ENCODE data around the gene CAMTA1.

CAMTA1 gene

GRCh38 chr1:6866825-6867224 is 81.6 kb downstream of the CAMTA1 start:
- no peak overlapping the region for H3K4me3 ChIP-seq (ENCODE audit: low read depth, low read length)
- TF ChIP-seq CTCF (IDR thresholded peaks at IDR 0.05; ENCODE audit: low read depth, low read length, missing control alignments): no peak
- DNase-seq (ENCODE audit: low read depth): no peak

GRCh38 chr1:6867321-6867720 is 82.1 kb downstream of the CAMTA1 start:
- TF ChIP-seq CTCF (IDR thresholded peaks at IDR 0.05; ENCODE audit: low read depth, low read length, missing control alignments): no peak
- no peak overlapping the region for H3K4me3 ChIP-seq (ENCODE audit: low read depth, low read length)
- DNase-seq (ENCODE audit: low read depth): no peak

GRCh38 chr1:6867729-6868659 is 82.7 kb downstream of the CAMTA1 start:
- no peak for TF ChIP-seq CTCF (IDR thresholded peaks at IDR 0.05; ENCODE audit: low read depth, low read length, missing control alignments)
- no peak overlapping the region for H3K4me3 ChIP-seq (ENCODE audit: low read depth, low read length)
- DNase-seq (ENCODE audit: low read depth): no peak

- no peak overlapping the region for H3K4me3 ChIP-seq (ENCODE audit: low read depth, low read length)
- no peak for TF ChIP-seq CTCF (IDR thresholded peaks at IDR 0.05; ENCODE audit: low read depth, low read length, missing control alignments)
- no peak for DNase-seq (ENCODE audit: low read depth)
Observed at GRCh38 chr1:6868660-6869380, 83.6 kb downstream of the CAMTA1 start.

GRCh38 chr1:6869545-6869944 is 84.3 kb downstream of the CAMTA1 start:
- no peak overlapping the region for H3K4me3 ChIP-seq (ENCODE audit: low read depth, low read length)
- DNase-seq (ENCODE audit: low read depth): no peak
- TF ChIP-seq CTCF (IDR thresholded peaks at IDR 0.05; ENCODE audit: low read depth, low read length, missing control alignments): no peak

- no peak for DNase-seq (ENCODE audit: low read depth)
- H3K4me3 ChIP-seq (ENCODE audit: low read depth, low read length): no peak overlapping the region
- TF ChIP-seq CTCF (IDR thresholded peaks at IDR 0.05; ENCODE audit: low read depth, low read length, missing control alignments): no peak
Observed at GRCh38 chr1:6870086-6870485, 84.8 kb downstream of the CAMTA1 start.

All from GM12864 (cell line).